Choroid plexus epithelial cell (primary cell): ENCODE results near the gene CRTC3.

Experiments
- DNase-seq: peaks from one replicate; pipeline ENCODE4 v3.0.0-alpha.2; 2010; ENCODE audit warnings: low read depth
- H3K4me3 ChIP-seq: 2 replicates; pipeline ENCODE4 v1.5.1; 2011; ENCODE audit warnings: low read depth, mild to moderate bottlenecking, control low read depth, low read length, moderate library complexity
- TF ChIP-seq, protein P1 (sequence below): conservative IDR thresholded peaks from 2 replicates; pipeline ENCODE4 v1.5.1; 2011; ENCODE audit warnings: low read depth, mild to moderate bottlenecking, control low read depth, inconsistent platforms, low read length, moderate library complexity

The CRTC3 gene

DNA sequence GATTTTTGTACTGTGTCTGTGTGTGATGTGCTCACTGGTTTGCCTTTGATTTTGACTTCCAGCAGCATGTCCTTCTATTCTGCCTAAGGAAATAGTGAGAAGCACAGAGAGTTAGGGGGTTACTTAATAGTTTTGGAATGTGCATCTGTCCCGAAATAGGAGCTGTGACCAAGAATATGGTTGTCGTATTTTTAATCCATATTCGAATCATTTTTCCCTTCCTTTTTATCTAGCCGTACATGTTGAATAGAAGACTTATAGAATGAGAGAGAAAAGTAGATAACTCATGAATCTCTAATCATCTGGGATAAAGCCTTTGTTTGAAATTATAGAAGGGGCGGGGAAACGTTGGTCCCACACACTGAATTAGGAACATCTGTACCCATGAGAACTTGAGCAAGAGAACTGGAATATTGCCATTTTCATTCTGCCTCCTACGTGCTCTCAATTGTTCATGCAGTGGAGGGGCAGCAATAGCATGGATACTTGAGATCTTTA lies 23.6 kb downstream of the CRTC3 start:
- TF ChIP-seq, protein P1, sequence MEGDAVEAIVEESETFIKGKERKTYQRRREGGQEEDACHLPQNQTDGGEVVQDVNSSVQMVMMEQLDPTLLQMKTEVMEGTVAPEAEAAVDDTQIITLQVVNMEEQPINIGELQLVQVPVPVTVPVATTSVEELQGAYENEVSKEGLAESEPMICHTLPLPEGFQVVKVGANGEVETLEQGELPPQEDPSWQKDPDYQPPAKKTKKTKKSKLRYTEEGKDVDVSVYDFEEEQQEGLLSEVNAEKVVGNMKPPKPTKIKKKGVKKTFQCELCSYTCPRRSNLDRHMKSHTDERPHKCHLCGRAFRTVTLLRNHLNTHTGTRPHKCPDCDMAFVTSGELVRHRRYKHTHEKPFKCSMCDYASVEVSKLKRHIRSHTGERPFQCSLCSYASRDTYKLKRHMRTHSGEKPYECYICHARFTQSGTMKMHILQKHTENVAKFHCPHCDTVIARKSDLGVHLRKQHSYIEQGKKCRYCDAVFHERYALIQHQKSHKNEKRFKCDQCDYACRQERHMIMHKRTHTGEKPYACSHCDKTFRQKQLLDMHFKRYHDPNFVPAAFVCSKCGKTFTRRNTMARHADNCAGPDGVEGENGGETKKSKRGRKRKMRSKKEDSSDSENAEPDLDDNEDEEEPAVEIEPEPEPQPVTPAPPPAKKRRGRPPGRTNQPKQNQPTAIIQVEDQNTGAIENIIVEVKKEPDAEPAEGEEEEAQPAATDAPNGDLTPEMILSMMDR, result no peak
- DNase-seq, result peak; percentile 78
- no peak overlapping the region for H3K4me3 ChIP-seq

DNA sequence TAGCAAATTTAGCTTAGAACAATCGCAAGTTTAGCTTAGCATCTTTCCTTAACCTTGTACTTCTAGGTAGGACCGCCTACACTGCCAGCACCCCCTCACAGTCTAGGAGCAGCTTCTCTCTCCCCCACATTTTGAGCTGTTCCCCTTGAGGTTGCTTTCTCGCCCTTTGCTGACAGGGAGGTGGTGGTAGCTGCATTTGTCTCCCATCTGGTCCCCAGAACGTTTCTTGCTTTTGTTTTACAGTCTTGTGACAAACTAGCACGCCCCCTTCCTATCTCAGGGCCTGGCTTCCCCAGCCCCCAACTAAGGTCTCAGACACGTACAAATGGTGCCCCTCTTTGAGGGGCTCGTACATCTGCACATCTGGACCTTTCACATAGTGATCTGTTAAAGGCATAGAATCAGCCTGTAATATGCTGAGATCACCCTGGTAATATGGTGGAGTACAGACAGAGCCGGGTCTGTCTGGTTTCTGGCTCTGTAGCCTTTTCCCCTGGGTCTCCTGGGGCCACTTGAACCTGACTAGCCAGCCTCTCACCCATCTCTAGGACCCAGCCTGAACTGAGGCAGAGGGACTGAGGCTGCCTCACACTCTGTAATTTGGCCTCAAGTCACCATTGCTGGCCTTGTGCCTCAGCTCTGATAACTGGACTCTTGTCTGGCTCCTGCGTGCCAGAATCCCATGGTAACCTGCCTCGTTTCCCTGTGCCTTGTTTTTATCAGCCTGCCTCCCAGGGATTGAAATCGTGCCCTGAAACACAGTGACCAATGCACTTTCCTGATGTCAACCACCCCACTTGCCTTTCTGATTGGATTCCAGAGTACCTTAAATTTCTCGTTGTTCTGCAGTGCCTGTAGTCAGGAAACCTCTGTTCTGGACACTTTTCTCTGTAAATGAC lies 27.7 kb downstream of the CRTC3 start:
- TF ChIP-seq, protein P1, result no peak
- H3K4me3 ChIP-seq, result no peak overlapping the region
- peak; percentile 44 for DNase-seq

DNA sequence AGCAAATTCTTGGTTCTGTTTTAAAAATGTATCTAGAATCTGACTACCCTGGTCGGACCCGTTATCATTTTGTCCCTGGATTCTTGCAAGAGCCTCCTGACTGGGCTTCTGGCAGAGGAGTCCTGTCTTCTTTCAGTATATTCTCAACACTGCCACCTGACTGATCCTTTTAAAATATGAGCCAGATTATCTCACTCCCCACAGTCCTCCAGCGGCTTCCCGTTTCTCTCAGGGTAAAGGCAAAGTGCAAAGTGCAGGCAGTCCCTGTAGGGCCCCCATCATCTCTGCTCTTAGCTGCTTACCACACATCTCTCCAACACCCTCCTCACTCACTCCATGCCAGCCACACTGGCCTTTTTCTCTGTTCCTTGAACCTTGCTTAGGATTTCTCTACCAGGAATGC lies 28.4 kb downstream of the CRTC3 start:
- DNase-seq, result peak; percentile 52
- H3K4me3 ChIP-seq, result no peak overlapping the region
- TF ChIP-seq, protein P1, result peak; percentile 2

DNA sequence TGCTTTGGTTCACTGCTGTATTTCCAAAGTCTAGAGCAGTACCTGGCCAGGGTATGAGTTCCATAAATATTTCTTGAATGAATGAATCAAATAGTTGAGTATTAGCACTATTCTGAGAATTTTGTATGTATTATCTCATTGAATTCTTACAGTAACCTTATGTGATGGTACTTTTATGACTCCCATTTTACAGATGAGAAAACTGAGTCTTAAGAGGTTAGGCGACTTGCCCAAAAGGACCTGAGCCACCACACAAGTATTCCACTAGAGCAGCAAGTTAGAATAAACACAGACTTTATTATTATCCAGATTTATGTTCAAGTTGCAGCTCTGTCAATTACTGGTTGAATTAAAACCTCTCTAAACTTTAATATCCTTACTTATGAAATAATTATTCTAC lies 29.4 kb downstream of the CRTC3 start:
- TF ChIP-seq, protein P1, result no peak

DNA sequence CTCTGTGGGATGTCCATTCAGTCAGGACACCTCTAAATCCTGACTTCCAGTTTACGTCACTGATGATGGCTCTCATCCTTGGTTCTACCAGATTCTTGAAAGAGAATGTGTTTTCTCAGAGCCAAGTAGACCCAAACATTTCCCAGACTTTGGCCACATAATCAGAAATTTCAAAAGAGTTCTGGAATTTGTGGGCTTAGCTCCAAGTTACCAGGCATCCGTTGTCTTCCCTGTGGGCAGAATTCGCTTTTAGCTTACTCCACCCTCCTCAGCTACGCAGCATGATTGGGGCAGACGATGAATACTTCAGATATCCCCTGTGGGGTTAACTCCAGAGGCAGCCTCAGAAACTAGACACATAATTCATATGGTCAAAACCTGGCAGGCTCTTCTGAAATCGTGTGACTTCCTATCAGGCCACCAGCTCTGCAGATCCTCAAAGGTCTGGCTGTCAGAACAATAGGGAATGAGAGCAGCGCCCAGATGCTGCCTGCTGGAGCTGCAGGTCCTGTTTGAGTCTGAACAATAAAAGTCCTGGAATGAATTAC lies 30.6 kb downstream of the CRTC3 start:
- TF ChIP-seq, protein P1, result no peak
- H3K4me3 ChIP-seq, result no peak overlapping the region
- peak; percentile 88 for DNase-seq

More for the DNA sequence above, 29.4 kb downstream of the CRTC3 start:
- DNase-seq, result no peak
- H3K4me3 ChIP-seq, result no peak overlapping the region

DNA sequence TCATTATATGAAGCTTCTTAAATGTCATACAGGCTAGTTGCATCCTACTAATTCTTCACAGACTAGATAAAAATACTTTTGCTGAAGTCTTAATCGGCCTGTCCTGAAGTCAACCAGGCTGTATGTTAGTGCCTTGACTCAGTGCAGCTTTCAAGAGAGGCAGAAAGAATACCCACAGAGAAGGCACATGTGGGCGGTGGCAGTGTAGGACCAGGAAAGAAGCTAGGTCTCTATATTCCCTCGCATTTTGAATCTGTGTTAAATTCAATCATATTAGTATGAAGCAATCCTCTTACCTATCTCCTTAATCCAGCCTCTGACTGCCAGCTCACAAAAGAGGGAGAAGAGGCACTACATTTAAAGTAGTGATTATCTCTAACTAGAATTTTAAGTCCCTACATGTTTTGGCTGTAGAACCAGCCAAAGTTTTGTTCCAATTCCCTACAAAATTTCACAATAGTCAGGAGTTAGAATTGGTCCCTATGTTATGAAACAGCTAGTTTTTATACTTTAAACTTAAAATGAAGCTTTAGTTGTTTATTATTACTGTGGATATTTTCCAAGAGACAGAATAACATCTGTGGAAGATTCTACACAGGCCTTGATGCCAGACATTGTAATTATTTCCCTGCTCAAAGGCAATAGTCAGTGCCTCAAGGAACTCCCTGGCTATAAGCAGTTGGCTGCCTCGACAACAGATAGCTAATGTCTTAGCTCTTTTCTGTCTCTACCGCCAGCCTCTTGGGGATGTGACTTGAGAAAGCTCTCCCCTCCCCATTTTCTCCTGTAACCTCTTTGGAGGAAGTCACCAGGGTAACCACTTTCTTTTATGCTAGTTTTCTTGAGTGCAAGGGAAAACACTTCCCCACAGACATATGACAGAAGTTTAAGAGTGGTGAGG lies 31.9 kb downstream of the CRTC3 start:
- H3K4me3 ChIP-seq, result no peak overlapping the region
- peak; percentile 32 for DNase-seq
- TF ChIP-seq, protein P1, result no peak
